Measurements from ENCODE around the gene SSBP3. TPM values are rescaled to one million over a fixed set of nuclear protein-coding genes. Genes with fewer than 3 reads are reported as not detected.

SSBP3 gene
- total RNA-seq, 1 experiment from 2014 or later, result 42.1 TPM

DNA sequence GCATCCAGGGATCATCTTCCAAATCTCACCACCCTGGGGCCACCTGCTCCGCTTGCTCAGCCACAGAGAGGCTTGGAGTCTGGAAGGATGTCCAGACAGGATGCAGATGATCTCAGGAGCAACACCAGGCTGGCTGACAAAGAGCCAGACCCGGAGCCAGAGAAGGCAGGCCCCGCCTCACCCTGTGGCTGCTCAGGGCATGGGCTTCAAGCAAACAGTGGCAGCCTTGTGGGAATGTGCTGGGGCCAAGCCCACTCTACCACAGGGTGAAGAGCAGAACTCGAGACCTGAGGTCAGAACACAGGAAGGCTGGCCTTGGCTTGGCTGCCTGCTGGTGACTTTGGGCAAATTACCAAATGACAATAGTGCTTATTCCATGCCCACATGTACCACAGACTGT lies 160.7 kb downstream of the SSBP3 start:
- BruUV-seq (replicated peaks), result no TSS peak
- Mint-ChIP-seq H3K9me3 (ENCODE audit: unreplicated experiment) (no peaks in the 10 kb centered on the region), H3K27ac (ENCODE audit: unreplicated experiment) (no peak overlapping the region)

DNA sequence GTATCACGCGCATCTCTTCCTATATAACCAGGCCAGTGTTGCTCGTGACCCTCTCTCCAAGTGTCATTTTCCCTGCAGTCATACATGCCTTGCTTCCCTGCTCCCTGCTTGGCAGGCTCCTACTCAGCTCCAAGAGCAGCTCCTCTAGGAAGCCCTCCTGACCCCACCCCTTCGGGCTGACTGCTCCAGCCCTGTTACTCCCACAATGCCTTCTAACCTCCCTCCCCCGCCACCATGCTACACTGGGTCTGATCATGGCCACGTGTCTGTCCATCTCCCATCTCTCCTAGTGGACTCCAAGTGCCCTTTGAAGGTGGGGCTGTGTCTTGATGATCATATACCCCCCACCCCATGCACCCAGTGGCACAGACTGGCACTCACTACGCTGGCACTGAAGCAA lies 161.5 kb downstream of the SSBP3 start:
- ChIA-PET CTCF (no interaction called here), POLR2A (no interaction called here)
- DNase-seq, result no peak
- Histone ChIP-seq H3K4me3 (ENCODE audit: low read depth, low read length) (no peak overlapping the region), H3K9me3 (no peaks in the 10 kb centered on the region), H3K27me3 (replicated peaks; ENCODE audit: control insufficient read depth, insufficient read depth, low read length) (no peaks in the 10 kb centered on the region), H3K36me3 (ENCODE audit: control insufficient read depth, insufficient read depth, low read length) (no peaks in the 10 kb centered on the region; the same call in none of the 2 replicates), H3K4me1 (no peaks in the 10 kb centered on the region)
- no peaks in the 10 kb centered on the region for H3K4me1 Mint-ChIP-seq (ENCODE audit: low read depth, unreplicated experiment)
- H3K36me3 Mint-ChIP-seq (ENCODE audit: insufficient read depth, unreplicated experiment), result peaks cover 27% of the 10 kb centered on the region
- no peak overlapping the region for H3K27ac Mint-ChIP-seq (ENCODE audit: unreplicated experiment)
- BruUV-seq (replicated peaks), result no TSS peak
- no peak overlapping the region for H3K4me3 Mint-ChIP-seq (ENCODE audit: unreplicated experiment)
- intact Hi-C loops (cut with micrococcal nuclease; ENCODE audit: unreplicated experiment), result no loop called here
- H3K9me3 Mint-ChIP-seq (ENCODE audit: unreplicated experiment), result no peaks in the 10 kb centered on the region
- TF ChIP-seq, protein P1, sequence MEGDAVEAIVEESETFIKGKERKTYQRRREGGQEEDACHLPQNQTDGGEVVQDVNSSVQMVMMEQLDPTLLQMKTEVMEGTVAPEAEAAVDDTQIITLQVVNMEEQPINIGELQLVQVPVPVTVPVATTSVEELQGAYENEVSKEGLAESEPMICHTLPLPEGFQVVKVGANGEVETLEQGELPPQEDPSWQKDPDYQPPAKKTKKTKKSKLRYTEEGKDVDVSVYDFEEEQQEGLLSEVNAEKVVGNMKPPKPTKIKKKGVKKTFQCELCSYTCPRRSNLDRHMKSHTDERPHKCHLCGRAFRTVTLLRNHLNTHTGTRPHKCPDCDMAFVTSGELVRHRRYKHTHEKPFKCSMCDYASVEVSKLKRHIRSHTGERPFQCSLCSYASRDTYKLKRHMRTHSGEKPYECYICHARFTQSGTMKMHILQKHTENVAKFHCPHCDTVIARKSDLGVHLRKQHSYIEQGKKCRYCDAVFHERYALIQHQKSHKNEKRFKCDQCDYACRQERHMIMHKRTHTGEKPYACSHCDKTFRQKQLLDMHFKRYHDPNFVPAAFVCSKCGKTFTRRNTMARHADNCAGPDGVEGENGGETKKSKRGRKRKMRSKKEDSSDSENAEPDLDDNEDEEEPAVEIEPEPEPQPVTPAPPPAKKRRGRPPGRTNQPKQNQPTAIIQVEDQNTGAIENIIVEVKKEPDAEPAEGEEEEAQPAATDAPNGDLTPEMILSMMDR (IDR thresholded peaks at IDR 0.05; ENCODE audit: insufficient read depth in 1 of 2, low read depth in 1 of 2, low read length in 1 of 2, severe bottlenecking in 1 of 2, unreplicated experiment in 1 of 2), result no peak
- H3K27me3 Mint-ChIP-seq (ENCODE audit: insufficient read depth, unreplicated experiment), result no peaks in the 10 kb centered on the region

More for the DNA sequence above, 160.7 kb downstream of the SSBP3 start:
- peaks cover 33% of the 10 kb centered on the region for H3K36me3 Mint-ChIP-seq (ENCODE audit: insufficient read depth, unreplicated experiment)
- H3K4me1 Mint-ChIP-seq (ENCODE audit: low read depth, unreplicated experiment), result no peaks in the 10 kb centered on the region
- POLR2A ChIA-PET, result no interaction called here
- H3K9me3 ChIP-seq, result no peaks in the 10 kb centered on the region
- H3K27me3 Mint-ChIP-seq (ENCODE audit: insufficient read depth, unreplicated experiment), result no peaks in the 10 kb centered on the region
- H3K4me3 ChIP-seq (ENCODE audit: low read depth, low read length), result no peak overlapping the region
- intact Hi-C loops (cut with micrococcal nuclease; ENCODE audit: unreplicated experiment), result no loop called here
- CTCF ChIA-PET, result no interaction called here
- no peak overlapping the region for H3K4me3 Mint-ChIP-seq (ENCODE audit: unreplicated experiment)
- H3K36me3 ChIP-seq (ENCODE audit: control insufficient read depth, insufficient read depth, low read length), result no peaks in the 10 kb centered on the region; the same call in none of the 2 replicates
- DNase-seq, result no peak
- no peaks in the 10 kb centered on the region for H3K27me3 ChIP-seq (replicated peaks; ENCODE audit: control insufficient read depth, insufficient read depth, low read length)
- TF ChIP-seq, protein P1 (IDR thresholded peaks at IDR 0.05; ENCODE audit: insufficient read depth in 1 of 2, low read depth in 1 of 2, low read length in 1 of 2, severe bottlenecking in 1 of 2, unreplicated experiment in 1 of 2), result no peak
- H3K4me1 ChIP-seq, result no peaks in the 10 kb centered on the region

DNA sequence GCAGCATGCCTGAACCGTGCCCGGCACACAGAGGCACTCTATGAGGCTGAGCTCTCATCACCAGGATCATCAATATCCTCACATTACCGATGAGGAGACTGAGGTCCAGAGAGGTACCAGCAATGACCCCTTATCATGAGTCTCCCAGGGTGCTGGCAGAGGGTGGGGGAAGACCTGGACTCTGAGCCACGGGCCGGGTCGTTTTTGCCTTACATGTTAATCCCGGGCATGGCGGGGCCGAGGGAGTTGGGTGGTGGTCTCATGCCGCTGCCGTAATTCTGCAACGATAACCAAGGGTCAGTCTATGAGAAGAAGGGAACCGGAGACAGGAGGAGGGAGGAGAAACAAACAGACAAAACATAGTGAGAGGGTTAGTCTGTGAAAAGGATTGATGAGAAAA lies 163.2 kb downstream of the SSBP3 start:
- Mint-ChIP-seq H3K27ac (ENCODE audit: unreplicated experiment) (no peak overlapping the region), H3K9me3 (ENCODE audit: unreplicated experiment) (no peaks in the 10 kb centered on the region), H3K4me1 (ENCODE audit: low read depth, unreplicated experiment) (no peaks in the 10 kb centered on the region), H3K27me3 (ENCODE audit: insufficient read depth, unreplicated experiment) (no peaks in the 10 kb centered on the region), H3K4me3 (ENCODE audit: unreplicated experiment) (no peak overlapping the region), H3K36me3 (ENCODE audit: insufficient read depth, unreplicated experiment) (peaks cover 26% of the 10 kb centered on the region)
- intact Hi-C loops (cut with micrococcal nuclease; ENCODE audit: unreplicated experiment), result no loop called here
- BruUV-seq (replicated peaks), result no TSS peak
- ChIA-PET CTCF (interaction anchor here (0.5 to 0.6 kb wide), 2 partner anchors 246 to 249 kb away, joined by 3 read pairs; no protein-coding TSS in a partner anchor), POLR2A (no interaction called here)
- Histone ChIP-seq H3K4me3 (ENCODE audit: low read depth, low read length) (no peak overlapping the region), H3K36me3 (ENCODE audit: control insufficient read depth, insufficient read depth, low read length) (no peaks in the 10 kb centered on the region; the same call in none of the 2 replicates), H3K27me3 (replicated peaks; ENCODE audit: control insufficient read depth, insufficient read depth, low read length) (no peaks in the 10 kb centered on the region), H3K9me3 (no peaks in the 10 kb centered on the region), H3K4me1 (no peaks in the 10 kb centered on the region)
- no peak for DNase-seq
- TF ChIP-seq, protein P1 (IDR thresholded peaks at IDR 0.05; ENCODE audit: insufficient read depth in 1 of 2, low read depth in 1 of 2, low read length in 1 of 2, severe bottlenecking in 1 of 2, unreplicated experiment in 1 of 2), result no peak
